HG03060 (cell line): Measurements from ENCODE around the gene DYNLL2.
"Not testable (repeated sequence)": the region's sequence is repeated elsewhere in the genome, so short reads cannot be mapped to it uniquely, and the experiment has no call there.

Experiments
- ATAC-seq: cut with Tn5 transposase; IDR thresholded peaks from one replicate; pipeline ENCODE4 v1.9.1; 2021; ENCODE audit warnings: low read depth, moderate number of reproducible peaks; ENCODE audit not compliant: unreplicated experiment

Gene DYNLL2

DNA sequence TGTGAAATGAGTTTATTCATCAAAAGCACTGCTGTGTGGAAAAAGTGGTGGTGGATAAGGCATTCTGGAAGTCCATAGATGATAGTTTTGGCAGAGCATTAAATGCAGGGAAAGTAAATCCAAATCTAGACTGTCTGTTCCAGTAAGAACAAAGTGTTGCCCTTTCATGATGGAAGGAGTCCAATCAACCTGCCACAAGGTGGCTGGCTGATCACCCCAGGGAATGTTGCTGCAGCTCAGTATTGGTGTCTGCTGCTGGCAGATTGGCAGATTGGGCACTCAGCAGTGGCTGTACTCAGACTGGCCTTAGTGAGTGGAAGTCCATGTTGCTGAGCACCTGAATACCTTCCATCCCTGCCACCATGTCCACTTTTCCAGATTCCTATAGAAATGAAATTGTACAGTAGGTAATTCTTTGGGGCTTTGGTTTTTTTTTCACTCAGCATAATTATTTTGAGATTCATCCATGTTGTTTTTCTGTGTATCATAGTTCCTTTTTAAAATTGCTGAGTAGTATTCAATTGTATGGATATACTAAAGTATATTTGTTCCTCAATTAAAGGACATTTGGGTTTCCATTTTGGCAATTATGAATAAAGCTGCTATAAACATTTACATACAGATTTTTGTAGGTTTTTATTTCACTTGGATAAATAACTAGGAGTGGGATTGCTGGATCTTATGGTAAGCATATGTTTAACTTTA, 14.3 kb downstream of the DYNLL2 start:
- ATAC-seq, result no peak

DNA sequence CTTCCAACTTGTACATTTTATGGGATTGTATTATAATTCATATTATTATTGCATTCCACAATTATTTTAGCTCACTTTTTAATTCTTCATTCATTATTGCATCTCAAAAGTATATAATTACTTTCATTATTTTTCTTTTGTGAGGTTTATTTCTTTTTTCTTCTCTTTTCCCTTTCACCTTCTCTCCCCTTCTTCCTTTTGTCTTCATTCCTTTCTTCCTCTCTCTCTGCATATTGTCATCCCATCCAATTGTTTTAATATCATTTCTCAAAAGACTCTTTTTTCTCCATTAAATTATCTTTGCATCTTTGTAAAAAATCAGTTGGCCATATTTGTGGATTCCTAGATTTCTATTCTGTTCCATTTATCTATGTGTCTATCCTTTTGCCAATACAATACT, 17.3 kb downstream of the DYNLL2 start:
- no peak for ATAC-seq

DNA sequence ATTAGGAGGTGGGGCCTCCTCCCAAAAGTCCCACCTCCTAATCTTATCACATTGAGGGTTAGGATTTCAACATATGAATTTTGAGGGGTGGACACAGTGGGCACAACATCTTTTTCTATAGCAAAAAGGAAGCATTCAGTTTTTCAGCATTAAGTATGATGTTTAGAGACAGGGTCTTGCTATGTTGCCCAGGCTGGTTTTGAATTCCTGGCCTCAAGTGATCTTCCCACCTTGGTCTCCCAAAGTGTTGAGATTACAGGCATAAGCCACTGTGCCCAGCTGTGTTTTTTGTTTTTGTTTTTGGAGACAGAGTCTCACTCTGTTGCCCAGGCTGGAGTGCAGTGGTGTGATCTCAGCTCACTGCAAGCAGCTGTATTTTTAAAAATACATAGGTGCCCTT, 18.7 kb downstream of the DYNLL2 start:
- not testable (repeated sequence) for ATAC-seq

DNA sequence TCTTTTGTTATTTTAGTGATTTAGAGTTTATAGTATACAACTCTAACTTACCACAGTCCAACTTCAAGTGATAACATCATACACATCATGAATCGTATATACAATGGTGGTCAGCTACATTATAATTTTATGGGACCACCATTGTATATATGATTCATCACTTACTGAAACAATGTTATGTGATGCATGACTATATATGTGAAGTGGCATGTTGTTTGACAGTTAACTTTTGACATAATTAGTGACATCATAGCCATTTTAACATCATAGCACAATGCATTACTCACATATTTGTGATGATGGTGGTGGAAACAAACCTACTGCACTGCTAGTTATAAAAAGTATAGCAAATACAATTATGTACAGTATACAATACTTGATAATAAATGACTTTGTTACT, 21.9 kb downstream of the DYNLL2 start:
- no peak for ATAC-seq

DNA sequence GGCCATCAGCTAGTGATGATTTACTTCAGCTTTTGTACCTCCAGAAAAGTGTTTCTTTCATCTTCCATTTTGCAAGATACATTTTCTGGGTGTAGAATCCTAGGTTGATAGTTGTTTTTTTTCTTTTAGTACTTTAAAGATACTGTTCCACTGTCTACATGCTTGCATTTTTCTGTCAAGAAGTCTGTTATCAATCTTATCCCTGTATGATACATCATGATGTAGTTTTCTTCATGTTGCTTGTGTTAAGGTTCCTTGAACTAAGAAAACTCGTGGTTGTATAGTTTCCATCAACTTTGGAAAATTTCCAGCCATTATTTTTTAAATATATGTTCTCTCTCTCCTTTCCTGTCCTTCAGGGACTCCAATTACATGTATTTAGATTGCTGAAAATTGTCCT, 24.1 kb downstream of the DYNLL2 start:
- ATAC-seq, result no peak

DNA sequence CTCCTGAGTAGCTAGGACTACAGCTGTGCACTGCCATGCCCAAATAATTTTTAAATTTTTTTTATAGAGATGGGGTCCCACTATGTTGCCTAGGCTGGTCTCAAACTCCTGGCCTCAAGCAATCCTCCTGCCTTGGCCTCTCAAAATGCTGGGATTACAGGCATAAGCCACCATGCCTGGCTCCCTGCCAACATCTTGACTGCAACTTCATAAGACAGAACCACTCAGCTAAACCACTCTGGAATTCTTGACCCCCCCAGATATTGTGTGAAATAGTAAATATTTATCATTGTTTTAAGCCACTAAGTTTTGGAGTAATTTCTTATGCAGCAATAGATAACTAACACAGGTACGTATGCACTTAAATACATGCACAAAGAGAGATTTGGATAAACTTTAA, 26.0 kb downstream of the DYNLL2 start:
- ATAC-seq, result no peak

DNA sequence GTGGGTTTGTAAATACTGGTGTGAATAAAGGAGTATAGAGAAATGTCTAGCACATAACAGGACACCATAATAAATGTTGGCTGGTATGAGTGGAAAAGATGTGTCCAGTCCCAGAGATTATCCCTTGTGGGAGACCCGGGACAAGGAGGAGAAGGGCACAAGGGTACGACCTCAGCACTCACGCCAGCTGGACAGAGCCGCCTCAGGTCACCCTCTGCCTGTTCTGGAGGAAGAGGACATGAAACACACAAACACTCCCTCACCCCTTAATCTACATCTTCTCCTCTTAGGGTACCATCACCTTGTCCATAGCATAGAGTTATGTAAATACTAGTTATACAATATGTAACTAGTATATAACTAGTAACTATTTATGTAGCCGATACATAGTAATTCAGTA, 26.8 kb downstream of the DYNLL2 start:
- ATAC-seq, result no peak

DNA sequence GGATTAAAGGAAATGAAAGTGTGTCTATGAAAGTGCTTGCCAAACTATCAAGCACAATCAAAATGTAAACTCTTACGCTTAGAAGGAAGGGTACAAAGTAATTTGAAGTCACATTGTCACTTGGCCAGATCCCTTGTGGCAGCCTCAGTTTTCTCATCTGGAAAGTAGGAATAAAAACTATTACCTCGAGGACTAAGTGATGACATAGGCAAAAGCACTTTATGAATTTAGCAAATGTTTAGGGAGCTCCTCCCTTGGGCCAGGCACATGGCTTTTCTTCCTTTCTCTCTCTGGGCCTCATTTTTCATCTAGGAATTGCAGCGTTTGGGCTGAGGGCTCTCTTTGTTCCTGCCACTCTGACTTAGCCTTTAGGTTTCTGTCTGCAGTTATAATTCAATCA, 28.5 kb downstream of the DYNLL2 start:
- no peak for ATAC-seq

DNA sequence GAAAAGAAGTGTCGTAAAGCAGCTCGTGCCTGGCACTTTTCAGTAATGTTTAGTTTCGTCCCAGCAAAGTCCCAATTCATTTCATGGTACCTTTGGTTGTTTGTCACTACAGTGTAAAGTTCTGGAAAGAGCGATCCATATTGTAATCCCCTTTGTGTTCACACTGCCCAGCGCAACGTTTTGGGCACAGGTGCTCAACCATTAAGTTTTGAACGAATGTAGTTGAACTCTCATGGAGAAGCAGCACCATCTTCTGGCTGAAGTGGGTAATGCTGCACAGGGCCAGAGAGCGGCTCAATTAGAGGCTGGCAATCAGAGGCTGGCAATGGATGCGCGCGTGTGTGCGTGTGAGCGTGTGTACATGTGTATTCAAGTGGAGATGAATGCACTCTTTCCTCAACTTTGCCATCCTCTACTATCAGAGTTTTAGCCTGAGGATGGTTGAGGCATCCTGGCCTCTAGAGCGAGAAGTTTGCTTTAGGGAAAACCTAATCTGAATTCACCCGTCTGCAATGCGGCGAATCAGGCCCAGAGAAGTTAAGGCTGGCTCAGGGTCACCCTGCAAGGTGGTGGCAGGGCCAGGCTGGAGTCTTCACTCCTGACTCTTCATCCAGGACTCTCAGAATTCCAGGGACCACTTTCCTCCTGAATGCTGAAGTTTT, 29.9 kb downstream of the DYNLL2 start:
- ATAC-seq, result no peak

DNA sequence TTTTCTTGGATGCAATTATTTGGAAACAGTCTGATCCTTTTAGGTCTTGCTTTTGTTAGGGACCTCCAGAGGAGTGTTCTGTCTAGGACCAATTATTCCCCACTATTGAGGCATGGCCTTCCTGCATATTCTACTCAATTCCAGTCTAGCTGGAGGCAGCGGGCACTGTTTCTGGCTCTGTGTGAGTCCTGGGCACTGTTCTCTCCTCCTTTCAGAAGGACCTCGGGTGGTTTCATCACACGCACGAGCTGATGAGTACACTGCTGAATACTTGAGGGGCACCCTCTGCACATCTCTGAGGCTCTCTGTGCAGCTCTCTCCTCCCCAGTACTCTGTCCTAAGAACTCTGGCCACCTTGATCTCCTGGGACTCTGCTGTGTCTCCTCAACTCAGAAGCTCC, 30.7 kb downstream of the DYNLL2 start:
- no peak for ATAC-seq

DNA sequence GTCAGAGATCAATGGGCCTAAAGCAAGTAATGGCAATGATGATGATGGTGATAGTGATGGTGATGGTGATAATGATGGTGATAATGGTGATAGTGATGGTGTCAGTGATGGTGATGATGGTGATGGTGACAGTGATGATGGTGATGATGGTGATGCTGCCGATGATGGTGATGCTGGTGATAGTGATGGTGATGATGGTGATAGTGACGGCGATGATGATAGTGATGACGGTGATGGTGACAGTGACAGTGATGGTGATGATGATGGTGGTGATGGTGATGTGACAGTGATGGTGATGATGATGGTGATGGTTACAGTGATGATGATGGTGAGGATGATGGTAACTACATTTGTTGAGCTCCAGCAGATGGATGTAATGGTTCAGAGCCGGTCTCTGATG, 34.2 kb downstream of the DYNLL2 start:
- ATAC-seq, result no peak

DNA sequence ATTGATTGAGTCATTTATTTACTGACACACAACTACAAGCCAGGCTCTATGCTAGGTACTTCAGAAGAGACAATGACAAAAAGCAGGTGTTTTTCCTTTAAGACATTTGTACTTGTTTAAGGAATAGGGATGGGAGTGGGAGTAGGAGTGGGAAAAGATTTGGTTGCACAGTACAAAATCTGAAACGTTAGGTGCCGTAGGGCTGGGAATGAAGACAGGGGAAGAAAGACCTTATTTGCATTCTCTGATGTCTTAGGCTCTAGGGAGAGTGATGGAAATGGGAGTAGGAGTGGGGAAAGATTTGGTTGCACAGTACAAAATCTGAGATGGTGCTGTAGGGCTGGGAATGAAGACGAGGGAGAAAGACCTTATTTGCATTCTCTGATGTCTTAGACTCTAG, 36.3 kb downstream of the DYNLL2 start:
- ATAC-seq, result no peak

DNA sequence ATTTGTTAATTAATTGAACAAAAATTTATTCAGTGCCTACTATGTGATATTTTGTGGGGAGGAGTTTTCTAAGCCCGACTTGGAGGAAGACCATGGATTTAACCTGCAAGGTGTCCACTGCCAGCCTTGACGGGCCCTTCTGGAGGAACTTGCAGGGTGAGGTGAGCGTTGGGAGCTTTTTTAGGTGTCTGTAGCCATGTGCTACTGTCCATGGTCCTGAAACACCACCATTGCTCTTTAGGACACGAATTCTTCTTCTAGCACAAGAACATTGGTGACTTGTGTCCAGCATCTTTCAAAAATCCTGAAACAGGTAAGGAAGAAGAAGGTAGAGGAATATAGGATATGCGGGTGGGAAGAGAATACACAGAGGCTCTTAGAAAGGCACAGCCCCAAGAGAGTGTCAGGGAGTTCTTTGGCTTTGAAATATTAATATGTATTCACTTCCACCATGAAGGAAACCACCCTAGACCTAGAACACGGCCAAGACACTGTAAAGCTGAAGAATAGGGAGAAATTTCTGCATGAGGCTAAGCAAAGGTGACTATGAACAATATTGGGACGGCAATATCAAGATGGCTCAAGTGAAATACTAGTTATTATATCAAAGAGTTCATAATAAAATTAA, 37.1 kb downstream of the DYNLL2 start:
- no peak for ATAC-seq

DNA sequence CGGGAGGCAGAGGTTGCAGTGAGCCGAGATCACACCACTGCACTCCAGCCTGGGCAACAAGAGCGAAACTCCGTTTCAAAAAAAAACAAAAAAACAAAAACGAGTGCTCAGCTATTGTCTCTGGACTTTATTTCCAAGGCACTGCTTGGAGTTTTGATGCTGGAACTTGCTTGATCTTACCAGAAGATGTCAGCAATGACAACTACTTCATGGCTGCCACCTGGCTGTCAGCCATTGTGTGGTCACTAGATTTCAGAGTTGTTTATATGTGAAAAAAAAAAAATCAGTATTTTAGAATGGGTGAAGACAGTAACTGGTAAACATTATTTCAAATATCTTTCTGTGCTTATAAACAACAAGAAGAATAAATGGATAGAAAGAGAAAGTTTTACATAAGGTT, 38.7 kb downstream of the DYNLL2 start:
- ATAC-seq, result no peak

DNA sequence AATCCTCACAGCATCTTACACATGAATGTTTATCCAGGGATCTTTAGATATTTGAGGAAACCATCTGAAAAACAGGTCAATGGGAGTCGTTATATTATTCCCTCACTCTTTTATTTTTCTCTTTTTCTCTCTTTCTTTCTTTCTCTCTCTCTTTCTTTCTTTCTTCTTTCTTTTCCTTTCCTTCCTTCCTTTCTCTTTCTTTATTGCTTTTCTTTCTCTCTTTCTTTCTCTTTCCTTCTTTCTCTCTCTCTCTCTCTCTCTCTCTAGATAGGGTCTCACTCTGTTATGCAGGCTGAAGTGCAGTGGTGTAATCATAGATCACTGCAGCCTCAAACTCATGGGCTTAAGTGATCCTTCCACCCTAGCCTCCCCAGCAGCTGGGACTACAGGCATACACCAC, 44.6 kb downstream of the DYNLL2 start:
- ATAC-seq, result no peak

DNA sequence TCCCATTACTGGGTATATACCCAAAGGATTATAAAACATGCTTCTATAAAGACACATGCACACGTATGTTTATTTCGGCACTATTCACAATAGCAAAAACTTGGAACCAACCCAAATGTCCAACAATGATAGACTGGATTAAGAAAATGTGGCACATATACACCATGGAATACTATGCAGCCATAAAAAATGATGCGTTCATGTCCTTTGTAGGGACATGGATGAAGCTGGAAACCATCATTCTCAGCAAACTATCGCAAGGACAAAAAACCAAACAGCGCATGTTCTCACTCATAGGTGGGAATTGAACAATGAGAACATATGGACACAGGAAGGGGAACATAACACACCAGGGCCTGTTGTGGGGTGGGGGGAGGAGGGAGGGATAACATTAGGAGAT, 49.5 kb downstream of the DYNLL2 start:
- not testable (repeated sequence) for ATAC-seq

DNA sequence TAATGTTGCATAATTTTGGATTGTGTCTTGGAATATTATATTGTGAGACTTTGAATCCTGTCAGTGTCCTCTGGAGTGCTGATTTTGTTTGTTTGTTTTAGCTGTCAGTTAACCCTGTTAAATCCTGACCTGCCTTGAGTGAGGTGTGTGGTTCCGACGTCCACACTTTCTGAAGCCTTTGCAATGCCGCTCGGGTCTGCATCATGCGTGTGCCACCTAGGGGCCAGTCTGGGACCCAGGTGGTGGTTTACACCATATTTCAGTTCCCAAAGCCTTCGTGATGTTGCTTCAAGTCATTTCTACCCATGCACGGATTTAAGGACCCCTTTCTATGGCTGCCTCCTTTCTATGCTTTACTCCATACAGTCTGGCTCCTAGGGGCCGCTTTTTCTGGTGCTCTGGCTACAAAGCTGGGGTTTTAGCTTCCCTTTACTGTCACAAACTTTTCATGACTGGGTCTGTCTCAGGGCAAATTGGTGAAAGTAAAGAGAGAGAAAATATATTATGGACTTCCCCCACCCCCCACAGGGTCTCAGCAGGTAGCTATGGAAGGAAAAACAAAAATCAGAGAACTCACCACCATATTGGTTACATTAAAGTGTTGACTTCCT, 53.6 kb downstream of the DYNLL2 start:
- ATAC-seq, result no peak

DNA sequence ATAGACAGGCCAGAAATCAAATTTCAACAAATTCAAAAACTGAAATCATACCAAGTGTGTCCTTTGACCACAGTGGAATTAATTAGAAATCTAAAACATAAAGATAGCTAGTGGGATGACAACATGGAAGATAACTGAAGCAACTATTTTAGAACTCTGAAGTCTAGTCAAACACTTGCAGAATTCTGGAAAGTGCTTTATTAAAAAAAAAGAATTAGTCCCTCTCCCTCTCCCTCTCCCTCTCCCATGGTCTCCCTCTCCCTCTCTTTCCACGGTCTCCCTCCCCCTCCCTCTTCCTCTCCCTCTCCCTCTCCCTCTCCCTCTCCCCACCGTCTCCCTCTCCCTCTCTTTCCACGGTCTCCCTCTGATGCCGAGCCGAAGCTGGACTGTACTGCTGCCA, 58.3 kb downstream of the DYNLL2 start:
- ATAC-seq, result no peak

DNA sequence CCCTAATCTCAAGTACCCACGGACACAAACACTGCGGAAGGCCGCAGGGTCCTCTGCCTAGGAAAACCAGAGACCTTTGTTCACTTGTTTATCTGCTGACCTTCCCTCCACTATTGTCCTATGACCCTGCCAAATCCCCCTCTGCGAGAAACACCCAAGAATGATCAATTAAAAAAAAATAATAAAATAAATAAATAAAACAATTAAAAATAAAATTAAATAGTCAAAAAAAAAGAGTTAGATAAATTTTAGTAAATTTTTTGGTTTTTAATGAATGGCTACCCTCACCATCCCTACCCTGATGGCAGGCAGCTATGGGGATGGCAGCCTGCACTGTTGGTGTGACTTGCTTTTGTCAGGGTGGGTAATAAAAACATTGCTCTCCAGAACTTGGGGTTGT, 60.1 kb downstream of the DYNLL2 start:
- ATAC-seq, result not testable (repeated sequence)

DNA sequence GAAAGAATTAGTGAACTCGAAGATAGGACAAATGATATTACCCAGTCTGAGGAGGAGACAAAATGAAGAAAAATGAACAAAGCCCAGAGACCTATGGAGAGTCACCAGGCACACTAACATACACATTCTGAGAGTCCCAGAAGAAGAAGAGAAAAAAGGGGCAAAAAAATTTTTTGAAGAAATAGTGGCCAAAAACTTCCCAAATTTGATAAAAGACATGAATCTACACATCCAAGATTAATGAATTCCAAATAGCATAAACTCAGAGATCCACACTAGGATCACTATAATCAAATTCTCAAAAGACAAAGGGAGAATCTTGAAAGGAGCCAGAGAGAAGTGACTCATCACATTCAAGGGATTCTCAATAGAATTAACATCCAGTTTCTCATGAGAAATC, 61.6 kb downstream of the DYNLL2 start:
- ATAC-seq, result no peak
